SK-MEL-5 (cell line): ENCODE results near the gene UBE2QL1. TPM values are rescaled to one million over a fixed set of nuclear protein-coding genes. Genes with fewer than 3 reads are reported as not detected.
A peak's percentile ranks its signal among the peaks of the same experiment; 100 is the strongest.

Source experiments
- DNase-seq: peaks from one replicate; pipeline ENCODE4 v3.0.0-alpha.2; 2016; ENCODE audit warnings: low read depth, low spot score
- in situ Hi-C: cut with HindIII; loops from 2 replicates; pipeline ENCODE4 v1.10.0; 2016; ENCODE audit warnings: low sequenced_read_pairs, high pct_unique_total_duplicates, low pct_unique_long_range_greater_than_20kb
- total RNA-seq: library from RNA; depleted of rRNA; stranded (reverse); fragments of >200 nt; shearing (Covaris generic); gene quantifications from 2 replicates; pipeline ENCODE4 v1.2.3, GENCODE V29; 2014

The UBE2QL1 gene
- total RNA-seq, 1 experiment from 2014 or later = 0.03 TPM

- in situ Hi-C loops = no loop called here
- DNase-seq = no peak
Observed at GRCh38 chr5:6484899-6485298, 36.2 kb downstream of the UBE2QL1 start.

DNA sequence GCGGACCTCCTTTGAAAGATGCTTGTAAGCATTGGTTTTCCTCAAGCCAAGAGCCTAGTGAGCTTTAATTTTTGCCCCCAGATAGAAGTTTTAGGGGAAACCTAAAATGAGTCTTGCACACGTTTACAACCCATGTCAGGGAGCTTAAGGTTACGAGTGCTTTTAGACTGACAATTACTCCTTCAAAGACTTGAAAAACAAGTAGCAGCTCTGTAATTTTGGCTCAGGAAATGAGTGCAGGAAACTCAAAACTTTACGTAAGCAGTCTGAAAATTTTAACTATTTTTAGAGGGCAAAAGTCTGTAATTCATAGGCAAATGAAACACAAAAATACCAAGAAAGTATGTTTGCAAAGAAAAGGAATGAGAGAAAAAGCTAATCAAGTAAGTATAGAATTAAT lies 36.8 kb downstream of the UBE2QL1 start:
- no peak for DNase-seq
- in situ Hi-C loops = no loop called here

- in situ Hi-C loops = no loop called here
- DNase-seq = no peak
Observed at GRCh38 chr5:6486074-6486473, 37.4 kb downstream of the UBE2QL1 start.

GRCh38 chr5:6487081-6487480 lies 38.4 kb downstream of the UBE2QL1 start:
- in situ Hi-C loops = no loop called here
- DNase-seq = no peak

- in situ Hi-C loops = no loop called here
- DNase-seq = peak; percentile 92
Observed at GRCh38 chr5:6488021-6488420, 39.4 kb downstream of the UBE2QL1 start.

DNA sequence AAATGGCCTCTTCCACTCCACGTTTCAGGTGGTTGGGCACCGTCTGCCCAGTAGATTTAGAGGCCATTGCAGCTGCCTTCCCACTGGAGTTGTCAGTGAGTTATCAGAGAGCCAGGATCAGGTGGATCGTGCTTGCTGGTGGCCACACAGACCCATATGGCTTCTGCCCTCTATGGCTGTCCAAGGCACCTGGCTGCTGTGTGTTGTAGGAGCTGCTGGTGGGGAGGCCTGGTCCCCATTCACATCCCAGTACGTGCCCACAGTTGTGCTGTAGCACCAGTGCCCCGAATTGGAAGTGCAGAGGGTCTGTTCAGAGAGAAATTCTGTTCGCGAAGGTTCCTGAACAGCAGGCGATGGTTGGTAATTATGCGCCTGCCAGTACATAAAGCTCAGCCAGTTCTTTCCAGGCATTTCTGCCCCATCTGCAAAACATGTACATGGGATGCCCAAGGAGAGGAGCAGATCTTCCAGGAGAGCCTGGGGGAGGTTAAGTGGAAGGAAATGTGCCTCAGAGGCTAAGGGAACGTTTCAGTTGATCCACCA lies 41.1 kb downstream of the UBE2QL1 start:
- in situ Hi-C loops = no loop called here
- no peak for DNase-seq

DNA sequence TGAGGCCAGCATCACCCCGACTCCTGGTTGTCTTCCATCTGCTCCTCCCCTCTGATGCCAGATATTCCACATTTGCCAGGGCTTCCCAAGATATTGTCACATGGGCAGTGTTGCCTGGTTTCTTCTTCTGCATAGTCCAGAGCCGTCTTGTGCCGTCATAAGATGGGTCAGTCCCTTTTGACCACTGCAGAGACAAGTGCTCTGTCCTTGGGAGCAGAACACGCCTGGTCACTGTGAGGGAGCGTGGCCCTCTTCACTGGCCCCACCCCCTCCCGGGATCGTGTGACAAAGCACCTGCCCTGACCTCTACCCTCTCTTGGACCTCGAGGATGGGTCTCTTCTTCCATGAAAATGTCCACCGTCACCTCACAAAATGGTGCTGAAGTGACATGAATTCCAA lies 41.6 kb downstream of the UBE2QL1 start:
- DNase-seq = no peak
- in situ Hi-C loops = no loop called here

- in situ Hi-C loops = no loop called here
- DNase-seq = peak; percentile 42
Observed at GRCh38 chr5:6490693-6491092, 42.0 kb downstream of the UBE2QL1 start.

- in situ Hi-C loops = no loop called here
Observed at GRCh38 chr5:6491196-6491918, 42.7 kb downstream of the UBE2QL1 start.

DNA sequence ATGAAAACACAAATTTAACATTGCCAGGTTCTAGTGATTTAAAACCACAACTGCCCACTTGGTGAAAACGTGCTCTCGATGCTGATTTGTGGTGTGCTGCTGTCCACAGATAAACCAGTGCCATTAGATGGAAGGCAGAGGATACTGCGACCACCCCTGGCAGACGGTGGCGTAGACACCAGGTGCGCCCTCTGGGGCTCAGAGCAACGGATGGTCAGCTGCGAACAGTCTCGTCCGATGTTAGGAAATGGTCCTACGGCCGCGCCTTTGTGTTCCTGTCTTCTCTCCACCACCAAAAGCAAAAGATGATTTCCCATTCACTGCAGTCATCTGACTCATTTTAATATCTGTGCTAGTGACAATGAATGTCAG lies 43.2 kb downstream of the UBE2QL1 start:
- no peak for DNase-seq

More at GRCh38 chr5:6491196-6491918, 42.7 kb downstream of the UBE2QL1 start:
- no peak for DNase-seq

GRCh38 chr5:6492934-6493333 lies 44.3 kb downstream of the UBE2QL1 start:
- in situ Hi-C loops = no loop called here
- DNase-seq = no peak

More for the DNA sequence above, 43.2 kb downstream of the UBE2QL1 start:
- in situ Hi-C loops = no loop called here

DNA sequence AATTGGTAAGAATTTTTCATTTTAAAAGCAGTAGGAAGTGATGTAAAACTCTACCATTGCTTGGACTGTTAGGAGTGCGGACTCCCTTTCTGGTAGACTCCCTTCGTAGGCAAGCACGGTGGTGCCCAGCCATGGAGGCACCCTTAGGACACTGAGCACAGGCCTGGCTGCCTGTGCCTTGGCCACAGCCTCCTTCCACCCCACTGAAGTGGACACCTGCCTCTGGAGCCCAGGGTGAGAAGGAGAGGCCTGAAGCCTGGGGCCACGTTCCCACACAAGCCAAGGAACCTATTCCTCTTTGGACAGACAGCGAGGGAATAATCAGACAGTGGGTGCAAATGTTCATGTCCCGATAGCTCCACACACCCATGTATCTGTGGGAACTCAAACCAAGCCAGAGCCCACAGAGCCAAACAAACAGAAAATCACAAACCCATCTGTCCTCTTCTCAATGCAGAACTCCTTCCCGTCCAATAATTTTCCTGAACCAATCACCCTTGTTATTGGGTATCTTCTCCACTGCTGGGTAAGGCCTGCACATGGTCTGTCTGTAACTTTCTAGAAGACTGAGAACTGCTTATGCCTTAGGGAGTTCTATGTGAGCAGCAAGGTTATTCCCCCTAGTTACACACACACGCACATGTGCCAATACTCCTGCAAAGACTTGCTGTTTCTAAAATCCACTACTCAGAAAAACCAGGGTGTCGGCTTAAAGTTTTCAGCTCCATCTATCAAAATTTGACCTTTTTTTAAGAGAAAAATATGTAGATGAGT lies 45.2 kb downstream of the UBE2QL1 start:
- no peak for DNase-seq
- in situ Hi-C loops = no loop called here

DNA sequence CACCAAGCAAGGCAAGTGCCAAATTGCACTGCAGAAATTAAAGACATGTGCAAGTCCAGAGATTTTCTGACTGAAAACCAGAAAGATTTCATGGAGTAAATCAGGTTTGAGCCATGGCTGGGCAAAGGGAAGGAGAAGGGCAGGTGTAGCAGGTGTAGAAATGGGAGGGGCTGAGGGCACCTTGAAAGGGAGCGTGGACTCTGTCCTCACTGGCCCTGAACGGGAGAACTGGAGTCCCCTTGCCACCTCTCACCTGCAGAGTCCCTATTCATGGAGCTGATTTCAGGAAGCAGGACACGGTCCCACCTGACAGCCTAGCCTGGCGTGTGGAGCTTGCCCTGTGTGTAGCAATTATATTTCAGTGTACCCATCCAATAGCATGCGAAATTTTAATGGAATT lies 46.3 kb downstream of the UBE2QL1 start:
- DNase-seq = no peak
- in situ Hi-C loops = no loop called here

- DNase-seq = no peak
- in situ Hi-C loops = no loop called here
Observed at GRCh38 chr5:6495433-6496206, 47.0 kb downstream of the UBE2QL1 start.

GRCh38 chr5:6496207-6496584 lies 47.5 kb downstream of the UBE2QL1 start:
- in situ Hi-C loops = no loop called here
- no peak for DNase-seq

DNA sequence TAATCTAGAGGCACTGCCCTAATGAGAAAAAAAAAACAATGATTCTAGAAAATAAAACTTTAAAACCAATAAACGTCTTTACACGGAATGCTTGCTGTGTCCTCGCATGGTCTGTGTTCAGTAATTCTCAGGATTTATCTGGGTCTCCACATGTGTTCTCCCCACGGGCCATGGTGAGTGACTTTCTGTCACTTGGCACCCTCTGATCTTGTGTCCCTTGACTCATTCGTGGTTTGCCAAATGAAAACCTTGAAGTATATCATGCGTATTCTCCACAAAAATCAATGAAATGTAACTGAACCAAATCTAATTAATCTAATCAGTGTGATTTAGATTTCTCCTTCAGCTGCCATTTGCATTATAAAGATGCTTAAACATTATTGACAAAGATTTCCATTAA lies 48.0 kb downstream of the UBE2QL1 start:
- no peak for DNase-seq
- in situ Hi-C loops = no loop called here

GRCh38 chr5:6497262-6497661 lies 48.6 kb downstream of the UBE2QL1 start:
- no peak for DNase-seq
- in situ Hi-C loops = no loop called here

GRCh38 chr5:6498968-6499367 lies 50.3 kb downstream of the UBE2QL1 start:
- peak; percentile 38 for DNase-seq
- in situ Hi-C loops = no loop called here
